ENCODE measurements around the gene STK24.

DNA sequence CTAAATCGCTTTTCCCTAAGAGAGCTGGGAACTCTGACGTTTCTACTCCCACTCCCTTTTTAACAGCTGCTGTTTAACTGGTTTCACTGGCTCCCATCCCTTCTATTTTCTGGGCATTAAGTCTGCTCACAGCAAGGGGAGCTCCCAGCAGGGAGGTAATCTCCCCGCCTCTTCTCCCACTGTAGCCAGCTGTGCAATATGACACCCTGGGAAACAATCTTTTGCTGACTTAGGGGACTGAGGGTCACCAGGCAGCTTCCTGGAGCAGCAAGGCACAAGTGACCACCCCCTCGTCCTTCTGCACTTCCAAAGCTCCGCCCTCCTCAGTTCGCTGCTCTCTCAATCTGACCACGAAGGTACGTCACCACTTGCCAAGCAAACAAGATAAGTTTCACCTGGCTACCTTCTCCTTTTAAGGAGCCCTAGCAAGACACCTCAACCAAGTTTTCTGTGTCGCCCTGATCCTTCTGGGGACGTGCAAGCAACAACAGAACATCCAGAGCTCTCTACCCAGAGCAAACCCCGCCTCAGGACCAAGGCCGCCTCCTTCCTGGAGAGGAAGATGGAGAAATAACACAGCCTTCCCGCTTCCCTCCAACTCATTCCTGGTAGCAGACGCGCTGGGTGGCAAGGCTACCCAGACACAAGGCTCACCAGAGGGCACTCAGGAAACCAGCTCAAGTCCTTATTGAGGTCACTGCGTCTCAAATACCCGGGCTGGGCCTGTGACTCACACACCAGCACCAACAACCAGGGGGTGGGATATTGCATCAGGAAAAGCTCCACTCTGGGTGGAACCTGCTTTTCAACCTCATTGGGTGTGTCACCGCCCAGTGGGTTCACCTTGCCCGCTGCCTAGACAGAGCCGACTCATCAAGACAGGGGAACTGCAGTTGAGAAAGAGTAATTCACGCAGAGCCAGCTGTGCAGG lies 92.4 kb downstream of the STK24 start:
- TF ChIP-seq, protein P1, sequence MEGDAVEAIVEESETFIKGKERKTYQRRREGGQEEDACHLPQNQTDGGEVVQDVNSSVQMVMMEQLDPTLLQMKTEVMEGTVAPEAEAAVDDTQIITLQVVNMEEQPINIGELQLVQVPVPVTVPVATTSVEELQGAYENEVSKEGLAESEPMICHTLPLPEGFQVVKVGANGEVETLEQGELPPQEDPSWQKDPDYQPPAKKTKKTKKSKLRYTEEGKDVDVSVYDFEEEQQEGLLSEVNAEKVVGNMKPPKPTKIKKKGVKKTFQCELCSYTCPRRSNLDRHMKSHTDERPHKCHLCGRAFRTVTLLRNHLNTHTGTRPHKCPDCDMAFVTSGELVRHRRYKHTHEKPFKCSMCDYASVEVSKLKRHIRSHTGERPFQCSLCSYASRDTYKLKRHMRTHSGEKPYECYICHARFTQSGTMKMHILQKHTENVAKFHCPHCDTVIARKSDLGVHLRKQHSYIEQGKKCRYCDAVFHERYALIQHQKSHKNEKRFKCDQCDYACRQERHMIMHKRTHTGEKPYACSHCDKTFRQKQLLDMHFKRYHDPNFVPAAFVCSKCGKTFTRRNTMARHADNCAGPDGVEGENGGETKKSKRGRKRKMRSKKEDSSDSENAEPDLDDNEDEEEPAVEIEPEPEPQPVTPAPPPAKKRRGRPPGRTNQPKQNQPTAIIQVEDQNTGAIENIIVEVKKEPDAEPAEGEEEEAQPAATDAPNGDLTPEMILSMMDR (IDR thresholded peaks at IDR 0.05; ENCODE audit: low read depth, low read length, poor library complexity, severe bottlenecking), result no peak
- no peak for TF ChIP-seq EZH2phosphoT487 (IDR thresholded peaks at IDR 0.05; ENCODE audit: borderline replicate concordance, low read length)
